Astrocyte of the spinal cord (primary cell): ENCODE data around the gene OSBPL10.

Source experiments
- DNase-seq: peaks from one replicate; pipeline ENCODE4 v3.0.0; 2011; ENCODE audit warnings: low read depth, low spot score
- H3K4me3 ChIP-seq: 2 replicates; pipeline ENCODE4 v1.5.1; 2011; ENCODE audit warnings: low read depth, mild to moderate bottlenecking, low read length, moderate library complexity
- CTCF ChIP-seq: IDR thresholded peaks from 2 replicates; pipeline ENCODE4 v1.5.1; 2012; ENCODE audit warnings: low read depth, mild to moderate bottlenecking, low read length, inconsistent platforms
- in situ Hi-C: cut with HindIII; loops from 2 replicates; pipeline ENCODE4 v1.10.0; 2017; ENCODE audit warnings: low sequenced_read_pairs

The OSBPL10 gene

GRCh38 chr3:31981206-31982181 is at the start of gene OSBPL10, which contains the start of gene ZNF860:
Gene OSBPL10, minus strand, starts transcription at chr3:31981262. Its CDS starts 83 bp downstream, at chr3:31981179.
Gene ZNF860, plus strand, starts transcription at chr3:31981750. Its CDS starts 7,330 bp downstream, at chr3:31989080.
- TF ChIP-seq CTCF, result peak; percentile 2
- in situ Hi-C loops, result no loop called here
- H3K4me3 ChIP-seq, result peak within 1 kb of the TSS; percentile 80
- DNase-seq, result peak; percentile 93

- no peak for TF ChIP-seq CTCF
- no peak for DNase-seq
- in situ Hi-C loops, result no loop called here
- no peak overlapping the region for H3K4me3 ChIP-seq
Observed at GRCh38 chr3:32026593-32026992, 45.5 kb upstream of the OSBPL10 start.

- H3K4me3 ChIP-seq, result no peak overlapping the region
- in situ Hi-C loops, result no loop called here
- DNase-seq, result no peak
- TF ChIP-seq CTCF, result no peak
Observed at GRCh38 chr3:32022947-32023346, 41.9 kb upstream of the OSBPL10 start.

- no peak overlapping the region for H3K4me3 ChIP-seq
- no peak for DNase-seq
- no peak for TF ChIP-seq CTCF
- in situ Hi-C loops, result no loop called here
Observed at GRCh38 chr3:32021748-32022147, 40.7 kb upstream of the OSBPL10 start.

- TF ChIP-seq CTCF, result no peak
- in situ Hi-C loops, result no loop called here
- H3K4me3 ChIP-seq, result no peak overlapping the region
- no peak for DNase-seq
Observed at GRCh38 chr3:32021155-32021554, 40.1 kb upstream of the OSBPL10 start.

DNA sequence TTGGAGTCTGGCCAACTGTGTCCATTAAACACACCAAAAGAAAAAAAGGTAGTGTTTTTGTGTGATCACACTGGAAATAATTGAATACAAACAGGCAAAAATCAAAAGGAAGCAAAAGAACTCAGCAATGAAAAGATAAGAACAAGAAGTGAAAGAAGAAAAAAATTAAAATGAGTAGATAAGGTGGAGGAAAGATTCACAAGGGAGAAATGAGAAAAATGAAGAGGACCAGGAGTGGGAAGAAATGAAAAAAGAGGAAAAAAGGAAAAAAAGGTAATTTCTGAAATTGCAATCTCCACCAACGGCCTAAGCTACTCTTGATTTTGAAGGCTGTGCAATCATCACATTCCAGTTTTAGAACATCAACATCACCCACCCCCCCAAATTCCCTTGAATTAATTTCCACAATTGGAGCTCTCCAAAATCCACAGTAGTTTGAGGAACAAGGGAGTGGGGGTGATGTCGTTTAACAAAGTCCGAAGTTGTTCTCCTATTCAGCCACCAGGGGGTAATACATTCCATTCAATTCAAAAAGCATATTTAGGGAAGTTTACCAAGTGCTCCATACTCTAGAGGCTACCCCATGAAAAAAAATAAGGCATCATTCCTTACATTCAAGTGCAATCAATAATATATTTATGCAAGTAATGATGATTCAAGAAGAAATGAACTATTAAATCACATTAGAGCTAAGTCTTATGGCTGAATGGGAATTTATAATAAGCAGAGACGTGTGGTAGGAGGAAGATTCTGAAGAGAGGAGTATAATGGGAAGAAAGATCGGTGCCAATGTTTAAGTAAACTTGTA is 37.9 kb upstream of the OSBPL10 start:
- peak; percentile 63 for TF ChIP-seq CTCF

More for the DNA sequence above, 37.9 kb upstream of the OSBPL10 start:
- in situ Hi-C loops, result no loop called here
- H3K4me3 ChIP-seq, result no peak overlapping the region
- DNase-seq, result peak; percentile 59
